Lung (tissue), 12 donors: ENCODE data around the gene MTA1. TPM values are rescaled to one million over a fixed set of nuclear protein-coding genes. Genes with fewer than 3 reads are reported as not detected.

Source experiments
- ATAC-seq: fragments of 200-7000 bp; cut with Tn5 transposase; one replicate; pipeline ENCODE4 v1.9.1; 2020; ENCODE audit warnings: moderate number of reproducible peaks; ENCODE audit not compliant: insufficient read depth, low FRiP score
- DNase-seq, 3 donors: peaks; one replicate each; pipeline ENCODE4 v3.0.0-alpha.2; 2013 to 2017
- H3K27ac ChIP-seq, 2 donors: one replicate each; pipeline ENCODE4 v1.5.1; 2013; ENCODE audit warnings: mild to moderate bottlenecking in 2 of 2, moderate library complexity in 2 of 2, control low read depth in 1 of 2, inconsistent platforms in 1 of 2, low read depth in 1 of 2, low read length in 1 of 2
- H3K27me3 ChIP-seq, 3 donors: one replicate each; pipeline ENCODE4 v1.5.1; 2013; ENCODE audit warnings: low read length in 2 of 3; ENCODE audit not compliant: control insufficient read depth in 3 of 3, insufficient read depth in 3 of 3
- H3K36me3 ChIP-seq, 4 donors: one replicate each; pipeline ENCODE4 v1.5.1; 2013; ENCODE audit warnings: low read length in 4 of 4, mild to moderate bottlenecking in 1 of 4, moderate library complexity in 1 of 4; ENCODE audit not compliant: control insufficient read depth in 4 of 4, insufficient read depth in 4 of 4
- H3K4me1 ChIP-seq, 5 donors: one replicate each; pipeline ENCODE4 v1.5.1; 2013; ENCODE audit warnings: low read length in 5 of 5, mild to moderate bottlenecking in 2 of 5, moderate library complexity in 1 of 5; ENCODE audit not compliant: control insufficient read depth in 5 of 5, insufficient read depth in 5 of 5
- H3K4me3 ChIP-seq: one replicate; pipeline ENCODE4 v1.5.1; 2013; ENCODE audit warnings: mild to moderate bottlenecking, control low read depth, moderate library complexity
- H3K9ac ChIP-seq, 2 donors: one replicate each; pipeline ENCODE4 v1.5.1; 2013; ENCODE audit warnings: low read length in 2 of 2, control low read depth in 1 of 2; ENCODE audit not compliant: insufficient read depth in 1 of 2
- H3K9me3 ChIP-seq, 4 donors: one replicate each; pipeline ENCODE4 v1.5.1; 2013; ENCODE audit warnings: low read length in 3 of 4, mild to moderate bottlenecking in 1 of 4, moderate library complexity in 1 of 4; ENCODE audit not compliant: control insufficient read depth in 4 of 4, insufficient read depth in 3 of 4
- WGBS, 2 donors: extraction: QIAGEN DNeasy Blood & Tissue Kit; methylation state at CpG; one replicate each; pipeline ENCODE4 v1.1.7; 2013; 5-methylcytosine and 5-hydroxymethylcytosine counted together
- polyA plus RNA-seq, 2 donors: library from polyadenylated mRNA; stranded (reverse); fragments of 200-250 nt; gene quantifications; one replicate each; pipeline ENCODE4 v1.2.1, GENCODE V29; 2013
- total RNA-seq, 2 donors: library from RNA; depleted of rRNA in 1 of 2; stranded (reverse); fragments of >200 nt in 1 of 2; gene quantifications; one replicate each; pipeline ENCODE4 v1.2.1, GENCODE V29; 2014 to 2021
- TF ChIP-seq, protein P1 (sequence below): IDR thresholded peaks from 2 replicates; pipeline ENCODE4 v1.5.1; 2012; ENCODE audit warnings: mild to moderate bottlenecking; ENCODE audit errors: control extremely low read depth, extremely low read depth
- donor health status: control.
- donor health status: control.
- donor health status: Bipolar disorder and iron deficiency.
- donor health status: healthy.
- donor health status: DM: yes; HTN: yes; CAD: no.

Gene MTA1
- total and polyA plus RNA-seq, 4 donors: 40.2 to 113 (median 63.6) TPM

DNA sequence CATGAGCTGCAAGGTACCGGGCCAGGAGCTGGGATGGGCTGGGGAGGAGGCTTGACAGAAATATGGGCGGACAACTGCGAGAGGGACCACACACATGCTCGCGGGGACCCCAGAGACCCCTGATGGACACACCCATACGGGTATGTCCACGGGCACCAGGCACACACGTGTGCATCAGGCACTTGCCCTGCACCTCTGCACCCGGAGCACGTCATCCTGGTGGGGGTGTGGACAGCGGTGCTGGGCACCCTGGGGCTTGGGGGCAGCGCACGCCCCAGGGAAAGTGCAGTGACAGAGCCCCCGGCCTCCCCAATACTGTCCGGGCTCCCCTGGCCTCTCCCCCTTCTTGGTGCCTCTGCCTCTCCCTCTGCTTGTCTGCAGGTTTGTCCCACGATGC lies 65.4 kb downstream of the MTA1 start:
- peak overlapping the region in 1 of 2 donors; percentile 91 for H3K27ac ChIP-seq
- DNase-seq (no peak), ATAC-seq (no peak)
- H3K4me1 ChIP-seq: peaks cover 4 to 59% (median 44%) of the 10 kb centered on the region in 5 donors
- no peaks in the 10 kb centered on the region for H3K36me3 ChIP-seq
- no peak overlapping the region for H3K4me3 ChIP-seq
- no peaks in the 10 kb centered on the region for H3K9me3 ChIP-seq
- TF ChIP-seq, protein P1, sequence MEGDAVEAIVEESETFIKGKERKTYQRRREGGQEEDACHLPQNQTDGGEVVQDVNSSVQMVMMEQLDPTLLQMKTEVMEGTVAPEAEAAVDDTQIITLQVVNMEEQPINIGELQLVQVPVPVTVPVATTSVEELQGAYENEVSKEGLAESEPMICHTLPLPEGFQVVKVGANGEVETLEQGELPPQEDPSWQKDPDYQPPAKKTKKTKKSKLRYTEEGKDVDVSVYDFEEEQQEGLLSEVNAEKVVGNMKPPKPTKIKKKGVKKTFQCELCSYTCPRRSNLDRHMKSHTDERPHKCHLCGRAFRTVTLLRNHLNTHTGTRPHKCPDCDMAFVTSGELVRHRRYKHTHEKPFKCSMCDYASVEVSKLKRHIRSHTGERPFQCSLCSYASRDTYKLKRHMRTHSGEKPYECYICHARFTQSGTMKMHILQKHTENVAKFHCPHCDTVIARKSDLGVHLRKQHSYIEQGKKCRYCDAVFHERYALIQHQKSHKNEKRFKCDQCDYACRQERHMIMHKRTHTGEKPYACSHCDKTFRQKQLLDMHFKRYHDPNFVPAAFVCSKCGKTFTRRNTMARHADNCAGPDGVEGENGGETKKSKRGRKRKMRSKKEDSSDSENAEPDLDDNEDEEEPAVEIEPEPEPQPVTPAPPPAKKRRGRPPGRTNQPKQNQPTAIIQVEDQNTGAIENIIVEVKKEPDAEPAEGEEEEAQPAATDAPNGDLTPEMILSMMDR: no peak
- H3K9ac ChIP-seq: no peak overlapping the region
- 82 to 86% methylated on average over 16 of the region's 16 CpGs for WGBS, 2 donors
- peaks cover 0 to 10% (median 0%) of the 10 kb centered on the region in 3 donors for H3K27me3 ChIP-seq

DNA sequence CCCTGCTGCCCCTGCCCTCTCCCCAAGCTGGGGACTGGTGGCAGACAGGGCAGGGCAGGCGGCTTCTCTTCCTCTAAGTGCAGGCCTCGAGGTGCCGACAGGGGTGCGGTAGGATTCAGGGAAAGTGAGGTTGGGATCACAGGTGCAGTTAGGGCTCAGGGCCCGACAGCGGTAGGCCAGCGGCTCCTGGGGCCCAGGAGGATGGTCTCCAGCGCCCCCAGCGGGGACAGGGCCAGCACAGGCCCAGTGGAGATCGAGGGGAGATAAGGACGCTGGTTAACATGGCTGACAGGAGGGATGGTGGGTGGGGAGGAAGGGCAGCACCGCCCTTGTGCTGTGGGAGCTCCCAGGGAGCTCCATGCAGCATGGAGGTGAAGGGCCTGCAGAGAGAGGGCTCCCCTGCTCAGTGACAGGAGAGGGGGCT lies 66.1 kb downstream of the MTA1 start:
- H3K9me3 ChIP-seq: no peaks in the 10 kb centered on the region
- TF ChIP-seq, protein P1: no peak
- no peak overlapping the region for H3K4me3 ChIP-seq
- no peaks in the 10 kb centered on the region for H3K36me3 ChIP-seq
- H3K4me1 ChIP-seq: peaks cover 4 to 54% (median 44%) of the 10 kb centered on the region in 5 donors
- H3K27ac ChIP-seq: peak overlapping the region in 1 of 2 donors; percentile 91
- 29 to 30% methylated on average over 12 of the region's 12 CpGs for WGBS, 2 donors
- ATAC-seq: no peak
- DNase-seq: peak; percentile 62 to 75 (median 66)
- no peak overlapping the region for H3K9ac ChIP-seq
- peaks cover 0 to 10% (median 0%) of the 10 kb centered on the region in 3 donors for H3K27me3 ChIP-seq

DNA sequence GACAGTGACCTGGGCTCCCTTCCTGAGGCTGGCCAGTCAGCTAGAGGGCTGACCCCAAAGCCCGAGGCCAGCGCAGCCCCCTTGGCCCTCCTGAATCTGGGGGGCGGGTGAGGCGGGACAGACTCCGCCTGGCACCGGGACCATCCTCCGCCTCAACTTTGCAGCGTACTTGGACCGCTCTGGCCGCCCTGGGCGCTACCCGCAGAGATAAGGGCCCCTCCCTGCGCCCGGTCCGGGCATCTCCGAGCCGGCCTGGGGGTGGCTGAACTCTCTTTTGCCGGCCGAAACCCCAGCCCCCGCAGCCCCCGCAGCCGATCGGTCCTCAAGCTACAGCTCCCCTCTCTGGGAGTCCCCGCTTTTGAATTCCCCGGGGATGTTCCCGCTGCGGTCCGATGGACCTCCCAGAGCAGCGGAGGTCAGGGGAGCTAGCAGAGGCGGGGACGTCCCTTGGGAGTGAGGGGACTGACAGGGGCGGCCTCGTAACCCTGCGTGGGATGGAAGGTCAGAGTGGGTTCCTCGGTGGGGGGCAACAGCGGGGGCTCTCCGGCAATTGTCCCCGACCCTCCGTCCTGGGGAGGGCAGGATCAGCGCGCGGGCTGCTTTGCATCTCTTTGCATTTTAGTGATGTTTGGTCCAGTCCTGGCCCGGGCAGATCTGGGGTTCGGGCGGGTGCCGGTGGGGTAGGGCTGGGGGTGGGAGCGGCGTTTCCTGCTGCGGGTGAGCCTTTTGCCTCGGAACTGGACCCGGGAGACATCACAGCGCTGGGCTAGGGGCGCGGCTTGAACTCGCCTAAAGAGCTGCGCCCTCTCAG lies 66.7 kb downstream of the MTA1 start, which contains the start of gene CRIP1:
TSS of gene CRIP1 (plus strand) at position 724 of the 811 bp plus-strand sequence. CDS start 374 bp downstream, outside the sequence.
- TF ChIP-seq, protein P1: no peak
- Histone ChIP-seq H3K4me3 (peak within 1 kb of the TSS; percentile 18), H3K36me3 (no peaks in the 10 kb centered on the region), H3K27ac (peak within 1 kb of the TSS; percentile 55 to 91), H3K27me3 (peaks cover 0 to 10% (median 0%) of the 10 kb centered on the region in 3 donors), H3K9me3 (no peaks in the 10 kb centered on the region), H3K4me1 (peaks cover 4 to 48% (median 39%) of the 10 kb centered on the region in 5 donors), H3K9ac (peak within 1 kb of the TSS in 1 of 2 donors; percentile 25)
- peak in 1 of 3 donors; percentile 40 for DNase-seq
- WGBS, 2 donors: 10% methylated on average over 55 to 56 of the region's 56 CpGs
- ATAC-seq: no peak
